ENCODE measurements around the gene CCP110.

DNA sequence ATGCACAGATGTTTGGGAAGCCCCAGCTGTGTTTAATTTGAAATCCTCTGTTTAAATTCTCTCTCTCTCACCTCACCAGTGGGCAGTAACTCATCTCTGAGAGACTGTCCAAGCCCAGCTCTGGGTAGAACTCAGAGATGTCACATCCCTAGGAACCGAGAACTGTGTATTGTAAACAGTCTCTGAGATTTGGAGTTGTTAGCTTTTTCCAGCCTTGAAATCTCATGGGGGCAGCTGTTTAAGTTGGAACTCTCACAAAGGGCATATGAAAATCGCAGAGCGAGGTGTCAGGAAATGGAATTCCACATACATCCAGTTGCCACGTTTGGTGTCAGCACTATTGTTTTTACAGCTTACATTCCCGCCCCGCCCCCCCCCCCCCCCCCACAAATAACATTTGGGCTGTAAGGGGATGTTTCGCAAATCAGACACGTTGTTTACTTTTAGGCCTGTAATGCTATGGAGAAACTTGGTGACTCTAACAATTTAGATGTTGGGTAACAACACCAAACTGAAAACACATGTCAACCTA, 66.1 kb downstream of the CCP110 start:
- TF ChIP-seq, protein P1, sequence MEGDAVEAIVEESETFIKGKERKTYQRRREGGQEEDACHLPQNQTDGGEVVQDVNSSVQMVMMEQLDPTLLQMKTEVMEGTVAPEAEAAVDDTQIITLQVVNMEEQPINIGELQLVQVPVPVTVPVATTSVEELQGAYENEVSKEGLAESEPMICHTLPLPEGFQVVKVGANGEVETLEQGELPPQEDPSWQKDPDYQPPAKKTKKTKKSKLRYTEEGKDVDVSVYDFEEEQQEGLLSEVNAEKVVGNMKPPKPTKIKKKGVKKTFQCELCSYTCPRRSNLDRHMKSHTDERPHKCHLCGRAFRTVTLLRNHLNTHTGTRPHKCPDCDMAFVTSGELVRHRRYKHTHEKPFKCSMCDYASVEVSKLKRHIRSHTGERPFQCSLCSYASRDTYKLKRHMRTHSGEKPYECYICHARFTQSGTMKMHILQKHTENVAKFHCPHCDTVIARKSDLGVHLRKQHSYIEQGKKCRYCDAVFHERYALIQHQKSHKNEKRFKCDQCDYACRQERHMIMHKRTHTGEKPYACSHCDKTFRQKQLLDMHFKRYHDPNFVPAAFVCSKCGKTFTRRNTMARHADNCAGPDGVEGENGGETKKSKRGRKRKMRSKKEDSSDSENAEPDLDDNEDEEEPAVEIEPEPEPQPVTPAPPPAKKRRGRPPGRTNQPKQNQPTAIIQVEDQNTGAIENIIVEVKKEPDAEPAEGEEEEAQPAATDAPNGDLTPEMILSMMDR (IDR thresholded peaks at IDR 0.05) = no peak
- TF ChIP-seq EP300 (IDR thresholded peaks at IDR 0.05) = no peak

Data from suprapubic skin (tissue), 3 donors.